Measurements from ENCODE around the gene UGT1A5.

UGT1A5 gene

GRCh38 chr2:233794128-233794658 lies 81.5 kb downstream of the UGT1A5 start:
- no peaks in the 10 kb centered on the region for H3K9me3 ChIP-seq (ENCODE audit: insufficient read depth, low read length)
- H3K27ac ChIP-seq (ENCODE audit: low read depth, low read length) = no peak overlapping the region
- H4K20me1 ChIP-seq (ENCODE audit: low read depth, low read length) = no peaks in the 10 kb centered on the region
- H3K9me2 ChIP-seq (replicated peaks; ENCODE audit: insufficient read depth, low read length) = no peaks in the 10 kb centered on the region
- TF ChIP-seq CTCF (IDR thresholded peaks at IDR 0.05; ENCODE audit: insufficient read depth, low read length, poor library complexity, severe bottlenecking) = no peak
- no peak for TF ChIP-seq EZH2phosphoT487 (conservative IDR thresholded peaks at IDR 0.05; ENCODE audit: low read length)
- H3K27me3 ChIP-seq (ENCODE audit: low read length) = no peaks in the 10 kb centered on the region
- no peak overlapping the region for H2AFZ ChIP-seq (ENCODE audit: low read depth, low read length, severe bottlenecking)
- H3K4me2 ChIP-seq (ENCODE audit: low read depth, low read length, poor library complexity, severe bottlenecking) = no peak overlapping the region
- no peaks in the 10 kb centered on the region for H3K79me2 ChIP-seq (ENCODE audit: insufficient read depth, low read length)
- no peaks in the 10 kb centered on the region for H3F3A ChIP-seq (ENCODE audit: insufficient read depth)
- H3K4me3 ChIP-seq (ENCODE audit: insufficient read depth, low read length, poor library complexity, severe bottlenecking) = no peak overlapping the region
- H3K36me3 ChIP-seq (ENCODE audit: low read length) = no peaks in the 10 kb centered on the region
- H3K9ac ChIP-seq (ENCODE audit: low read length) = no peak overlapping the region

GRCh38 chr2:233795735-233796171 lies 83.0 kb downstream of the UGT1A5 start:
- no peaks in the 10 kb centered on the region for H3K9me2 ChIP-seq (replicated peaks; ENCODE audit: insufficient read depth, low read length)
- no peaks in the 10 kb centered on the region for H3K27me3 ChIP-seq (ENCODE audit: low read length)
- H3K27ac ChIP-seq (ENCODE audit: low read depth, low read length) = no peak overlapping the region
- H3K79me2 ChIP-seq (ENCODE audit: insufficient read depth, low read length) = no peaks in the 10 kb centered on the region
- no peak overlapping the region for H3K4me3 ChIP-seq (ENCODE audit: insufficient read depth, low read length, poor library complexity, severe bottlenecking)
- no peak overlapping the region for H3K4me2 ChIP-seq (ENCODE audit: low read depth, low read length, poor library complexity, severe bottlenecking)
- no peaks in the 10 kb centered on the region for H4K20me1 ChIP-seq (ENCODE audit: low read depth, low read length)
- TF ChIP-seq CTCF (IDR thresholded peaks at IDR 0.05; ENCODE audit: insufficient read depth, low read length, poor library complexity, severe bottlenecking) (no peak), EZH2phosphoT487 (conservative IDR thresholded peaks at IDR 0.05; ENCODE audit: low read length) (no peak)
- H3K9ac ChIP-seq (ENCODE audit: low read length) = no peak overlapping the region
- no peaks in the 10 kb centered on the region for H3K9me3 ChIP-seq (ENCODE audit: insufficient read depth, low read length)
- H3F3A ChIP-seq (ENCODE audit: insufficient read depth) = no peaks in the 10 kb centered on the region
- H2AFZ ChIP-seq (ENCODE audit: low read depth, low read length, severe bottlenecking) = no peak overlapping the region
- no peaks in the 10 kb centered on the region for H3K36me3 ChIP-seq (ENCODE audit: low read length)

GRCh38 chr2:233796254-233796653 lies 83.5 kb downstream of the UGT1A5 start:
- no peak for TF ChIP-seq EZH2phosphoT487 (conservative IDR thresholded peaks at IDR 0.05; ENCODE audit: low read length)
- TF ChIP-seq CTCF (IDR thresholded peaks at IDR 0.05; ENCODE audit: insufficient read depth, low read length, poor library complexity, severe bottlenecking) = no peak
- Histone ChIP-seq H3K9me2 (replicated peaks; ENCODE audit: insufficient read depth, low read length) (no peaks in the 10 kb centered on the region), H3F3A (ENCODE audit: insufficient read depth) (no peaks in the 10 kb centered on the region), H3K4me3 (ENCODE audit: insufficient read depth, low read length, poor library complexity, severe bottlenecking) (no peak overlapping the region), H3K9me3 (ENCODE audit: insufficient read depth, low read length) (no peaks in the 10 kb centered on the region), H3K27ac (ENCODE audit: low read depth, low read length) (no peak overlapping the region), H4K20me1 (ENCODE audit: low read depth, low read length) (no peaks in the 10 kb centered on the region), H3K27me3 (ENCODE audit: low read length) (no peaks in the 10 kb centered on the region), H3K36me3 (ENCODE audit: low read length) (no peaks in the 10 kb centered on the region), H3K9ac (ENCODE audit: low read length) (no peak overlapping the region), H3K4me2 (ENCODE audit: low read depth, low read length, poor library complexity, severe bottlenecking) (no peak overlapping the region), H3K79me2 (ENCODE audit: insufficient read depth, low read length) (no peaks in the 10 kb centered on the region), H2AFZ (ENCODE audit: low read depth, low read length, severe bottlenecking) (no peak overlapping the region)

Data from SU-DHL-6 (cell line).